ENCODE measurements around the gene QSOX2.

QSOX2 gene

GRCh38 chr9:136185596-136186366 lies 59.8 kb downstream of the QSOX2 start:
- DNase-seq = no peak

- DNase-seq = no peak
Observed at GRCh38 chr9:136185066-136185465, 60.5 kb downstream of the QSOX2 start.

- DNase-seq = no peak
Observed at GRCh38 chr9:136182850-136183422, 62.7 kb downstream of the QSOX2 start.

- no peak for DNase-seq
Observed at GRCh38 chr9:136182420-136182787, 63.2 kb downstream of the QSOX2 start.

- DNase-seq = no peak
Observed at GRCh38 chr9:136181784-136182419, 63.7 kb downstream of the QSOX2 start.

- DNase-seq = no peak
Observed at GRCh38 chr9:136180586-136180985, 65.0 kb downstream of the QSOX2 start.

- DNase-seq = no peak
Observed at GRCh38 chr9:136179761-136180160, 65.9 kb downstream of the QSOX2 start.

GRCh38 chr9:136179101-136179616 lies 66.5 kb downstream of the QSOX2 start:
- no peak for DNase-seq

GRCh38 chr9:136178773-136179075 lies 66.9 kb downstream of the QSOX2 start:
- no peak for DNase-seq

GRCh38 chr9:136178061-136178772 lies 67.4 kb downstream of the QSOX2 start:
- no peak for DNase-seq

- no peak for DNase-seq
Observed at GRCh38 chr9:136177224-136177623, 68.4 kb downstream of the QSOX2 start.

- DNase-seq = no peak
Observed at GRCh38 chr9:136175616-136176197, 69.9 kb downstream of the QSOX2 start.

- no peak for DNase-seq
Observed at GRCh38 chr9:136174779-136175615, 70.6 kb downstream of the QSOX2 start.

- no peak for DNase-seq
Observed at GRCh38 chr9:136173648-136174290, 71.8 kb downstream of the QSOX2 start.

GRCh38 chr9:136172412-136173079 lies 73.1 kb downstream of the QSOX2 start:
- DNase-seq = no peak

GRCh38 chr9:136171801-136172411 lies 73.7 kb downstream of the QSOX2 start:
- DNase-seq = no peak

- no peak for DNase-seq
Observed at GRCh38 chr9:136171009-136171800, 74.4 kb downstream of the QSOX2 start.

- peak; percentile 26 for DNase-seq
Observed at GRCh38 chr9:136170006-136170901, 75.4 kb downstream of the QSOX2 start.

- no peak for DNase-seq
Observed at GRCh38 chr9:136169495-136169894, 76.1 kb downstream of the QSOX2 start.

Measured in activated CD4-positive, alpha-beta T cell treated with anti-CD3 and anti-CD28 coated beads for 1 hour (primary cell).